PC-3 (cell line): Measurements from ENCODE around the gene TENT4B. TPM values are rescaled to one million over a fixed set of nuclear protein-coding genes. Genes with fewer than 3 reads are reported as not detected.
A peak's percentile ranks its signal among the peaks of the same experiment; 100 is the strongest.

ENCODE experiments used
- ATAC-seq: fragments of 200-7000 bp; cut with Tn5 transposase; 2 replicates; pipeline ENCODE4 v1.9.1; 2020; ENCODE audit warnings: mild to moderate bottlenecking, moderate library complexity
- BruUV-seq: library from RNA; stranded (reverse); fragments of 400-500 nt; replicated peaks from 2 replicates; lab custom pipeline; 2021; lab: Mats Ljungman, UMichigan
- CTCF ChIA-PET: fragments of 300-600 bp; sonication (Branson Sonifier 250); formaldehyde crosslinking; loops from one replicate; lab custom pipeline; 2022; ENCODE audit warnings: antibody characterized with exemption; lab: Charles Lee
- POLR2A ChIA-PET: fragments of 300-600 bp; sonication (Branson Sonifier 250); formaldehyde crosslinking; loops from one replicate; lab custom pipeline; 2022; ENCODE audit warnings: antibody characterized with exemption; ENCODE audit not compliant: unreplicated experiment; lab: Charles Lee
- DNase-seq: peaks from one replicate; pipeline ENCODE4 v3.0.0-alpha.2; 2015
- H2AFZ ChIP-seq: fragments of 300-600 bp; sonication (generic); 2 replicates; pipeline ENCODE4 v1.6.0; 2016; ENCODE audit warnings: antibody characterized with exemption, low read length
- H3F3A ChIP-seq: fragments of 300-600 bp; sonication (generic); one replicate; pipeline ENCODE4 v1.6.0; 2017; ENCODE audit warnings: antibody characterized with exemption, low read length, control low read depth, mild to moderate bottlenecking; ENCODE audit not compliant: unreplicated experiment
- H3K27ac ChIP-seq: fragments of 300-600 bp; sonication (generic); 2 replicates; pipeline ENCODE4 v1.5.1; 2016; ENCODE audit warnings: mild to moderate bottlenecking, low read length
- H3K27me3 ChIP-seq: fragments of 300-600 bp; sonication (generic); 2 replicates; pipeline ENCODE4 v1.6.1; 2016; ENCODE audit warnings: low read length, mixed read lengths
- H3K36me3 ChIP-seq: fragments of 300-600 bp; sonication (generic); 2 replicates; pipeline ENCODE4 v1.6.1; 2016; ENCODE audit warnings: low read depth, mixed run types, low read length, mixed read lengths
- H3K4me1 ChIP-seq: fragments of 300-600 bp; sonication (generic); 2 replicates; pipeline ENCODE4 v1.5.1; 2016; ENCODE audit warnings: low read length; ENCODE audit not compliant: insufficient read depth
- H3K4me2 ChIP-seq: fragments of 300-600 bp; sonication (generic); 2 replicates; pipeline ENCODE4 v1.6.0; 2016; ENCODE audit warnings: low read length
- H3K4me3 ChIP-seq: fragments of 300-600 bp; sonication (generic); 2 replicates; pipeline ENCODE4 v1.5.1; 2016; ENCODE audit warnings: mild to moderate bottlenecking, low read length, mixed read lengths
- H3K79me2 ChIP-seq: fragments of 300-600 bp; sonication (generic); 2 replicates; pipeline ENCODE4 v1.6.1; 2017; ENCODE audit warnings: low read length, mixed read lengths
- H3K9ac ChIP-seq: fragments of 300-600 bp; sonication (generic); 2 replicates; pipeline ENCODE4 v1.6.0; 2016; ENCODE audit warnings: mild to moderate bottlenecking, low read length
- H3K9me2 ChIP-seq: fragments of 300-600 bp; sonication (generic); replicated peaks from 2 replicates; pipeline ENCODE4 v1.6.1; 2016; ENCODE audit warnings: mixed run types, low read length, mixed read lengths
- H3K9me3 ChIP-seq: fragments of 300-600 bp; sonication (generic); 2 replicates; pipeline ENCODE4 v1.6.1; 2016; ENCODE audit warnings: low read length, mixed read lengths
- H4K20me1 ChIP-seq: fragments of 300-600 bp; sonication (generic); 2 replicates; pipeline ENCODE4 v1.6.1; 2016; ENCODE audit warnings: low read length, mixed read lengths
- EZH2 ChIP-seq: fragments of 300-600 bp; sonication (generic); IDR thresholded peaks from one replicate; pipeline ENCODE4 v1.6.1; 2017; ENCODE audit warnings: antibody characterized with exemption, mild to moderate bottlenecking, low read length; ENCODE audit not compliant: unreplicated experiment
- EZH2phosphoT487 ChIP-seq: fragments of 300-600 bp; sonication (generic); IDR thresholded peaks from 2 replicates; pipeline ENCODE4 v1.6.1; 2018; ENCODE audit warnings: mild to moderate bottlenecking, antibody characterized with exemption, low read length, borderline replicate concordance
- intact Hi-C: fragments of 100-400 bp; cut with micrococcal nuclease; formaldehyde crosslinking; loops from 2 replicates; pipeline ENCODE4 v1.9.0; 2023
- total RNA-seq: library from RNA; depleted of rRNA; stranded (reverse); fragments of >200 nt; gene quantifications from 2 replicates; pipeline ENCODE4 v1.2.3, GENCODE V29; 2014
- TF ChIP-seq, protein P1 (sequence below): fragments of 300-600 bp; sonication (generic); conservative IDR thresholded peaks from 2 replicates; pipeline ENCODE4 v1.5.1; 2017; ENCODE audit warnings: antibody characterized with exemption, low read depth, mild to moderate bottlenecking, low read length

Gene TENT4B
- total RNA-seq, 1 experiment from 2014 or later = 6.3 TPM

DNA sequence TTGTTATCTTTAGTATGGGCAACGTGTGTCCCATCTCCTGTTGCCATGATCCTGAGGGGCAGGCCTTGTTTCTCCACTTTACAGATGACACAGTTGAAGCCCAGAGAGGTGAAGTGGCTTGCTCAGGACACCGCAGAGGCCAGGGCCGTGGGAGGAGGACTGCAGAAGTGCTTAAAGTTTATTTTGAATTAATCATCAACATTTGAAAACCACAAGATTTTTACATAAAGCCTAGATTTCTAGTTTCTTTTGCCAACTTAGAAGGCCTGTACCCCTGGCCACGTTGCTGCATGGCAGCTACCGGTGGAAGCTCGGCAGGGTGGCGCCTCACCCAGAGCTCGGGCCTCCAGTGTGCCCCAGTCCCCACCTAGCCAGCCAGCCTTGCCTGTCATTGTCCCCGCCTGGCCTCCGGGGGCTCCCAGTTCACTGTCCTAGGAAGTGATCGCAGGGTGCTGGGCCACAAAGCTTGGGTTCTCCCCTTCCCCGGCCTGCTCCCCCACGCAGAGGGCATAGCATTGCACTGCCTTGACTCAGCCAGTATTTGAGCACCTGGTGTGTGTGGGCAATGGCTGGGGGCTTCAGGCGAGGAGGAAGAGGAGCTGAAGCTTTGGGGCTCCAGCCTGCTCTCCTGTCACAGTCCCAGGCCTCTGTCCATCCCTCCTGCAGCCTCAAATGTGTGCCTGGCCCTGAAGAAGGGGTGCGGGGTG lies 98.4 kb downstream of the TENT4B start:
- peaks cover 44% of the 10 kb centered on the region for H3K79me2 ChIP-seq

GRCh38 chr16:50252082-50252611 lies 99.0 kb downstream of the TENT4B start:
- Histone ChIP-seq H3K27ac (peak overlapping the region; percentile 81), H2AFZ (no peak overlapping the region), H3K4me3 (no peak overlapping the region), H3K9ac (peak overlapping the region; percentile 56), H3K9me2 (no peaks in the 10 kb centered on the region), H3K9me3 (no peaks in the 10 kb centered on the region), H3F3A (no peaks in the 10 kb centered on the region), H3K27me3 (no peaks in the 10 kb centered on the region), H3K79me2 (peaks cover 38% of the 10 kb centered on the region), H3K4me1 (peaks cover 16% of the 10 kb centered on the region), H3K4me2 (peak overlapping the region; percentile 62; the same call in 1 of the 2 replicates), H3K36me3 (no peaks in the 10 kb centered on the region), H4K20me1 (no peaks in the 10 kb centered on the region)
- ChIA-PET CTCF (no interaction called here), POLR2A (no interaction called here)
- DNase-seq (no peak), ATAC-seq (no peak)
- BruUV-seq = no TSS peak
- intact Hi-C loops = no loop called here
- TF ChIP-seq, protein P1, sequence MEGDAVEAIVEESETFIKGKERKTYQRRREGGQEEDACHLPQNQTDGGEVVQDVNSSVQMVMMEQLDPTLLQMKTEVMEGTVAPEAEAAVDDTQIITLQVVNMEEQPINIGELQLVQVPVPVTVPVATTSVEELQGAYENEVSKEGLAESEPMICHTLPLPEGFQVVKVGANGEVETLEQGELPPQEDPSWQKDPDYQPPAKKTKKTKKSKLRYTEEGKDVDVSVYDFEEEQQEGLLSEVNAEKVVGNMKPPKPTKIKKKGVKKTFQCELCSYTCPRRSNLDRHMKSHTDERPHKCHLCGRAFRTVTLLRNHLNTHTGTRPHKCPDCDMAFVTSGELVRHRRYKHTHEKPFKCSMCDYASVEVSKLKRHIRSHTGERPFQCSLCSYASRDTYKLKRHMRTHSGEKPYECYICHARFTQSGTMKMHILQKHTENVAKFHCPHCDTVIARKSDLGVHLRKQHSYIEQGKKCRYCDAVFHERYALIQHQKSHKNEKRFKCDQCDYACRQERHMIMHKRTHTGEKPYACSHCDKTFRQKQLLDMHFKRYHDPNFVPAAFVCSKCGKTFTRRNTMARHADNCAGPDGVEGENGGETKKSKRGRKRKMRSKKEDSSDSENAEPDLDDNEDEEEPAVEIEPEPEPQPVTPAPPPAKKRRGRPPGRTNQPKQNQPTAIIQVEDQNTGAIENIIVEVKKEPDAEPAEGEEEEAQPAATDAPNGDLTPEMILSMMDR = no peak
- TF ChIP-seq EZH2phosphoT487 (no peak), EZH2 (no peak)

More for the DNA sequence above, 98.4 kb downstream of the TENT4B start:
- H3K4me1 ChIP-seq = peaks cover 22% of the 10 kb centered on the region
- peak overlapping the region; percentile 37; the same call in 1 of the 2 replicates for H2AFZ ChIP-seq
- ATAC-seq = peak; percentile 93
- no TSS peak for BruUV-seq
- ChIA-PET POLR2A (no interaction called here), CTCF (no interaction called here)
- H3F3A ChIP-seq = no peaks in the 10 kb centered on the region
- intact Hi-C loops = no loop called here
- H3K27me3 ChIP-seq = no peaks in the 10 kb centered on the region
- DNase-seq = peak; percentile 77
- H3K4me2 ChIP-seq = peak overlapping the region; percentile 62
- no peaks in the 10 kb centered on the region for H3K9me3 ChIP-seq
- H3K27ac ChIP-seq = peak overlapping the region; percentile 81
- no peak overlapping the region for H3K4me3 ChIP-seq
- no peaks in the 10 kb centered on the region for H4K20me1 ChIP-seq
- TF ChIP-seq, protein P1 = no peak
- no peak for TF ChIP-seq EZH2phosphoT487
- no peak for TF ChIP-seq EZH2
- H3K9me2 ChIP-seq = no peaks in the 10 kb centered on the region
- H3K9ac ChIP-seq = peak overlapping the region; percentile 56
- no peaks in the 10 kb centered on the region for H3K36me3 ChIP-seq
